ENCODE results near the gene AFDN. TPM values are rescaled to one million over a fixed set of nuclear protein-coding genes. Genes with fewer than 3 reads are reported as not detected.

AFDN gene
- total RNA-seq, 1 donor from 2014 or later, result 162 TPM

DNA sequence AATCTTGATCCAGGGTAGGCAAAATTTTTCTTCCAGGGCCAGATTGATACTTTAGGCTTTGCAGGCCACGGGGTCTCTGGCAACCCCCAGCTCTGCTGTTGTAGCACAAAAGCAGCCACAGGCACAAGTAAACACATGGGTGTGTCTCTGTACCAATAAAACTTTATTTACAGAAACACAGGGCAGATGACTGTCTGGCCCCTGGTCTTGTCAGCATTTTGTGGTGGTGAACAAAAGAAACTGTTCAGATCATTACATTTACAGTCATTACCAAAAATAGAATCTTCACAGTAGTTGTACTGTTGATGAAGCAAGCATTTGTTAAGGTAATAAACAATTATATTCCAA is 125.8 kb downstream of the AFDN start:
- Histone ChIP-seq H3K36me3 (peaks cover 0 to 49% of the 10 kb centered on the region in 2 donors), H3K4me3 (no peak overlapping the region), H3K27ac (no peak overlapping the region), H3K4me1 (no peaks in the 10 kb centered on the region), H3K9me3 (no peaks in the 10 kb centered on the region), H3K27me3 (no peaks in the 10 kb centered on the region)
- TF ChIP-seq POLR2AphosphoS5 (IDR thresholded peaks at IDR 0.05; ENCODE audit: insufficient read depth in 1 of 2, low read depth in 1 of 2), result no peak
- TF ChIP-seq, protein P1, sequence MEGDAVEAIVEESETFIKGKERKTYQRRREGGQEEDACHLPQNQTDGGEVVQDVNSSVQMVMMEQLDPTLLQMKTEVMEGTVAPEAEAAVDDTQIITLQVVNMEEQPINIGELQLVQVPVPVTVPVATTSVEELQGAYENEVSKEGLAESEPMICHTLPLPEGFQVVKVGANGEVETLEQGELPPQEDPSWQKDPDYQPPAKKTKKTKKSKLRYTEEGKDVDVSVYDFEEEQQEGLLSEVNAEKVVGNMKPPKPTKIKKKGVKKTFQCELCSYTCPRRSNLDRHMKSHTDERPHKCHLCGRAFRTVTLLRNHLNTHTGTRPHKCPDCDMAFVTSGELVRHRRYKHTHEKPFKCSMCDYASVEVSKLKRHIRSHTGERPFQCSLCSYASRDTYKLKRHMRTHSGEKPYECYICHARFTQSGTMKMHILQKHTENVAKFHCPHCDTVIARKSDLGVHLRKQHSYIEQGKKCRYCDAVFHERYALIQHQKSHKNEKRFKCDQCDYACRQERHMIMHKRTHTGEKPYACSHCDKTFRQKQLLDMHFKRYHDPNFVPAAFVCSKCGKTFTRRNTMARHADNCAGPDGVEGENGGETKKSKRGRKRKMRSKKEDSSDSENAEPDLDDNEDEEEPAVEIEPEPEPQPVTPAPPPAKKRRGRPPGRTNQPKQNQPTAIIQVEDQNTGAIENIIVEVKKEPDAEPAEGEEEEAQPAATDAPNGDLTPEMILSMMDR (IDR thresholded peaks at IDR 0.05), result no peak
- no peak for TF ChIP-seq POLR2A (IDR thresholded peaks at IDR 0.05)
- no peak for DNase-seq (ENCODE audit: extremely low spot score in 2 of 2)
- intact Hi-C loops (cut with DNase I), result no loop called here

DNA sequence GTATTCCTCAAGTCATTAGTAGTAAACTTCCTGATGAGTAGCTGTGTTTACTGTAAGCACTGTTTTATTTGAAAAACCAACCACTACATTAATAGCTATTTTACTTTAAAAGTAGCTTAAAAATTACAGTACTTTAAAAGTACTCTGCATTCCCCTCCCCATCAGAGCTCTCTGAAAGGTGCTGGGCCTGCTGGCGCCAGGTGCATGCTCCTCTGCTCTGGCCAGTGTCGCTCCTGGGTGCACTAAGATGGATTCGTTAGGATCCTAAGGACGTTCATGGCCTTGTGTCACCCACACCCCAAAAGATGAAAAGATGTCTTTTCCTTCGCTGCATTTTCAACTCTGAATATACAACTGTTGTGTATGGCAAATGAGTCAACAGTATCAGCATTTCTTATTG is 126.8 kb downstream of the AFDN start:
- Histone ChIP-seq H3K9me3 (no peaks in the 10 kb centered on the region), H3K36me3 (peaks cover 0 to 38% of the 10 kb centered on the region in 2 donors), H3K27ac (no peak overlapping the region), H3K4me3 (no peak overlapping the region), H3K27me3 (no peaks in the 10 kb centered on the region), H3K4me1 (no peaks in the 10 kb centered on the region)
- DNase-seq (ENCODE audit: extremely low spot score in 2 of 2), result no peak
- TF ChIP-seq POLR2A (IDR thresholded peaks at IDR 0.05) (no peak), POLR2AphosphoS5 (IDR thresholded peaks at IDR 0.05; ENCODE audit: insufficient read depth in 1 of 2, low read depth in 1 of 2) (no peak)
- TF ChIP-seq, protein P1 (IDR thresholded peaks at IDR 0.05), result no peak
- intact Hi-C loops (cut with DNase I), result no loop called here

DNA sequence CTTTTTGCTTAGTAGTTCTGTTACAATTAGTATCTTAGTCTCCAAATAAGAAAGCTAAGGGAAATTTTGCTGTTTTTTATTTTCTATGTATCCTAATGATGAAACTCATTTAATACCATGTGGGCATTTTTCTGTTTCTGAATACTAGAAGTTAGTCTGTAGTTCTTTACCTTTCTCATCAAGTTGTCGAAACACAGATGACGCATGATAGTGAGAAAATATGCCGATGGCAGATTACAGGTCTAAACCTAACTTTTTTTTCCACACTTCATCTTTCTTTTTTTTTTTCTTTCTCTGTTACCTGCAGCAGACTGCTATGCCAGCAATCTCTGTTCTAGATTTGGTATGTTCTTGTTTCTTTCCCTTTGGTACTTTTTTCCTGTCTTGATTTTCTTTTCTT is 127.4 kb downstream of the AFDN start:
- TF ChIP-seq POLR2A (IDR thresholded peaks at IDR 0.05) (no peak), POLR2AphosphoS5 (IDR thresholded peaks at IDR 0.05; ENCODE audit: insufficient read depth in 1 of 2, low read depth in 1 of 2) (no peak)
- TF ChIP-seq, protein P1 (IDR thresholded peaks at IDR 0.05), result no peak
- peaks cover 0 to 32% of the 10 kb centered on the region in 2 donors for H3K36me3 ChIP-seq
- H3K4me3 ChIP-seq, result no peak overlapping the region
- no peaks in the 10 kb centered on the region for H3K4me1 ChIP-seq
- no peaks in the 10 kb centered on the region for H3K27me3 ChIP-seq
- H3K27ac ChIP-seq, result no peak overlapping the region
- intact Hi-C loops (cut with DNase I), result no loop called here
- DNase-seq (ENCODE audit: extremely low spot score in 2 of 2), result no peak
- H3K9me3 ChIP-seq, result no peaks in the 10 kb centered on the region

GRCh38 chr6:167956491-167956890 is 129.8 kb downstream of the AFDN start:
- H3K27me3 ChIP-seq, result no peaks in the 10 kb centered on the region
- TF ChIP-seq POLR2A (IDR thresholded peaks at IDR 0.05), result no peak
- TF ChIP-seq, protein P1 (IDR thresholded peaks at IDR 0.05), result no peak
- no peak for TF ChIP-seq POLR2AphosphoS5 (IDR thresholded peaks at IDR 0.05; ENCODE audit: insufficient read depth in 1 of 2, low read depth in 1 of 2)
- no peaks in the 10 kb centered on the region for H3K4me1 ChIP-seq
- DNase-seq (ENCODE audit: extremely low spot score in 2 of 2), result no peak
- no peak overlapping the region for H3K27ac ChIP-seq
- H3K4me3 ChIP-seq, result no peak overlapping the region
- H3K9me3 ChIP-seq, result no peaks in the 10 kb centered on the region
- peaks cover 0 to 10% of the 10 kb centered on the region in 2 donors for H3K36me3 ChIP-seq
- intact Hi-C loops (cut with DNase I), result no loop called here

GRCh38 chr6:167956983-167957492 is 130.3 kb downstream of the AFDN start:
- H3K36me3 ChIP-seq, result peaks cover 0 to 5% of the 10 kb centered on the region in 2 donors
- no peak overlapping the region for H3K27ac ChIP-seq
- TF ChIP-seq POLR2A (IDR thresholded peaks at IDR 0.05), result no peak
- no peak for TF ChIP-seq POLR2AphosphoS5 (IDR thresholded peaks at IDR 0.05; ENCODE audit: insufficient read depth in 1 of 2, low read depth in 1 of 2)
- TF ChIP-seq, protein P1 (IDR thresholded peaks at IDR 0.05), result no peak
- intact Hi-C loops (cut with DNase I), result no loop called here
- H3K27me3 ChIP-seq, result no peaks in the 10 kb centered on the region
- H3K4me3 ChIP-seq, result no peak overlapping the region
- no peak for DNase-seq (ENCODE audit: extremely low spot score in 2 of 2)
- H3K4me1 ChIP-seq, result no peaks in the 10 kb centered on the region
- no peaks in the 10 kb centered on the region for H3K9me3 ChIP-seq

Data from vagina (tissue), 2 donors.